GM18499 (cell line): ENCODE results near the gene ARSK.
"Not testable (repeated sequence)": the region's sequence is repeated elsewhere in the genome, so short reads cannot be mapped to it uniquely, and the experiment has no call there.

Experiments
- ATAC-seq: cut with Tn5 transposase; IDR thresholded peaks from one replicate; pipeline ENCODE4 v1.9.1; 2021; ENCODE audit warnings: moderate number of reproducible peaks; ENCODE audit not compliant: insufficient read depth, unreplicated experiment

Gene ARSK

GRCh38 chr5:95644351-95645042, 89.6 kb downstream of the ARSK start:
- ATAC-seq: no peak

- not testable (repeated sequence) for ATAC-seq
Measured at GRCh38 chr5:95646226-95646568, 91.3 kb downstream of the ARSK start.

- ATAC-seq: peak; percentile 83
Measured at GRCh38 chr5:95646569-95647431, 91.9 kb downstream of the ARSK start, which contains the start of gene RFESD. Gene RFESD (plus strand): TSS chr5:95646777. CDS start chr5:95652272, 5,495 bp downstream.

GRCh38 chr5:95647886-95648860, 93.3 kb downstream of the ARSK start:
- no peak for ATAC-seq

GRCh38 chr5:95649274-95649673, 94.4 kb downstream of the ARSK start:
- no peak for ATAC-seq

- ATAC-seq: no peak
Measured at GRCh38 chr5:95649842-95650620, 95.1 kb downstream of the ARSK start.

GRCh38 chr5:95652849-95653248, 97.9 kb downstream of the ARSK start:
- no peak for ATAC-seq

GRCh38 chr5:95654196-95654595, 99.3 kb downstream of the ARSK start:
- no peak for ATAC-seq
